Measurements from ENCODE around the gene AMER3.

DNA sequence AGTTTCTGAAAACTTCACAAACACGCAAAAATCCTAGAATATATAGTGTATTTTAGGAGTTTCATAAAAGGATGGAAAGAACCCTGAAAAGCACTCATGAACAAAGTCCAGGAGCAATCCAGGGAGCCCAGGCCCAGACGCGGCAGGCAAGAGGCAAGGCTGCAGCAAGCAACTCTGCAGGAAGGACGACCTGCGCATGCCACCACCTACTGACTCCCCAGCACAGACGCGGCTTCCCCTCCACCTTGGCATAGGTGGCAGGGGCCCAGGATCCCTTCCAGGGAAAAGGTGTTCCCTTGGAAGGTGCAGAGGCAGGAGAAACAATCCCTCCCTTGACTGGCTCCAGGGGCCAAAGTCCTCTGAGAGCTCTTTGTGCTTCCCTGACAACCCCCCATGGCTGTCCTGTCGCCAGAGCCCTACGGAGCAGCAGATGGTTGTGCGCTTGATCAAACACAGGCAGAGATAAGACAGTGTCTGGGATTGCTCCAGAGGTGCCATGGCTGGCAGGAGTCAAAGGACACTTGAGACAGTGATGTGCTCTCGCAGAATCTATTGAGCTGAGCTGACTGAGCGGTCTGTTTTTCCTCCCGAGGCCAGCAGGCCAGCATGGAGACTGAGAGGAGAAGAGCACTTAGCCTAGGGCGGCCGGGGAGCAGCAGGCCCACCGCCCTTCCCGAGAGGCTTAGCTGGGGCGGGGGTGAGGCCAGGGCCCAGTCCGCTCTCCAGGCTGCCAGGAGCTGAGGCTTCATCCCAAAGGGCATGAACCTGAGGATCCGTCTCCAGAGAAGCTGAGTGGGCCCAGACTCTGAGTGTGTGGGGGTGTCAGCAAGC lies 10.8 kb upstream of the AMER3 start:
- TF ChIP-seq POLR2A (IDR thresholded peaks at IDR 0.05; ENCODE audit: low read length): no peak
- TF ChIP-seq GATA1 (IDR thresholded peaks at IDR 0.05; ENCODE audit: low read depth, low read length): no peak
